ENCODE measurements around the gene PARN. TPM values are rescaled to one million over a fixed set of nuclear protein-coding genes. Genes with fewer than 3 reads are reported as not detected.

PARN gene
- total RNA-seq, 1 experiment from 2014 or later, result 56.2 TPM

GRCh38 chr16:14472357-14472756 lies 157.7 kb downstream of the PARN start:
- H4K5ac ChIP-seq (ENCODE audit: insufficient read length, low read depth, low read length), result no peak overlapping the region
- no peaks in the 10 kb centered on the region for H3K27me3 ChIP-seq (ENCODE audit: insufficient read depth, low read length)
- H3K9me3 ChIP-seq (ENCODE audit: control insufficient read depth, low read depth, low read length), result no peaks in the 10 kb centered on the region
- no peak overlapping the region for H2BK15ac ChIP-seq (ENCODE audit: low read depth, low read length)
- H3K9ac ChIP-seq (ENCODE audit: extremely low read depth, insufficient read length, low read length), result no peak overlapping the region
- no peak overlapping the region for H2BK20ac ChIP-seq (ENCODE audit: low read depth, low read length, poor library complexity, severe bottlenecking)
- no peak overlapping the region for H2BK5ac ChIP-seq (ENCODE audit: insufficient read length, low read length)
- H3K14ac ChIP-seq (ENCODE audit: insufficient read depth, low read length), result no peak overlapping the region
- no peak overlapping the region for H2BK120ac ChIP-seq (ENCODE audit: low read depth, low read length, poor library complexity, severe bottlenecking)
- no peak for DNase-seq
- H4K91ac ChIP-seq (ENCODE audit: insufficient read length, low read depth, low read length), result no peak overlapping the region
- no peak overlapping the region for H3K23ac ChIP-seq (ENCODE audit: insufficient read length, low read depth, low read length)
- no CpG with 5 or more reads among the region's 2 CpGs for WGBS (ENCODE audit: extremely low coverage, insufficient read length, low lambda C conversion rate)
- no peak overlapping the region for H3K4me2 ChIP-seq (ENCODE audit: insufficient read depth, insufficient read length, low read length)
- peaks cover 10 to 18% of the 10 kb centered on the region in 2 experiments for H3K4me1 Mint-ChIP-seq
- H4K8ac ChIP-seq (replicated peaks; ENCODE audit: insufficient read length, low read depth, low read length), result no peak overlapping the region
- no peaks in the 10 kb centered on the region for H3K27me3 Mint-ChIP-seq (ENCODE audit: low read depth)
- no peaks in the 10 kb centered on the region for H3K36me3 Mint-ChIP-seq (ENCODE audit: insufficient read depth in 1 of 3, low read depth in 3 of 3)
- no peaks in the 10 kb centered on the region for H3K23me2 ChIP-seq (ENCODE audit: insufficient read length, low read depth, low read length, poor library complexity, severe bottlenecking)
- H3K9me3 Mint-ChIP-seq, result no peaks in the 10 kb centered on the region
- no peak overlapping the region for H3K56ac ChIP-seq (ENCODE audit: insufficient read length, low read depth, low read length)
- no peaks in the 10 kb centered on the region for H3K4me1 ChIP-seq (ENCODE audit: insufficient read depth, low read length)
- H3K27ac Mint-ChIP-seq, result no peak overlapping the region
- H3K79me2 ChIP-seq (ENCODE audit: insufficient read depth, low read length), result no peaks in the 10 kb centered on the region
- H3K18ac ChIP-seq (ENCODE audit: insufficient read length, low read depth, low read length), result no peak overlapping the region
- no peaks in the 10 kb centered on the region for H3K79me1 ChIP-seq (ENCODE audit: insufficient read depth, low read depth, low read length, poor library complexity, severe bottlenecking)
- H3K27ac ChIP-seq (ENCODE audit: insufficient read length, low read depth, low read length), result no peak overlapping the region
- TF ChIP-seq, protein P1, sequence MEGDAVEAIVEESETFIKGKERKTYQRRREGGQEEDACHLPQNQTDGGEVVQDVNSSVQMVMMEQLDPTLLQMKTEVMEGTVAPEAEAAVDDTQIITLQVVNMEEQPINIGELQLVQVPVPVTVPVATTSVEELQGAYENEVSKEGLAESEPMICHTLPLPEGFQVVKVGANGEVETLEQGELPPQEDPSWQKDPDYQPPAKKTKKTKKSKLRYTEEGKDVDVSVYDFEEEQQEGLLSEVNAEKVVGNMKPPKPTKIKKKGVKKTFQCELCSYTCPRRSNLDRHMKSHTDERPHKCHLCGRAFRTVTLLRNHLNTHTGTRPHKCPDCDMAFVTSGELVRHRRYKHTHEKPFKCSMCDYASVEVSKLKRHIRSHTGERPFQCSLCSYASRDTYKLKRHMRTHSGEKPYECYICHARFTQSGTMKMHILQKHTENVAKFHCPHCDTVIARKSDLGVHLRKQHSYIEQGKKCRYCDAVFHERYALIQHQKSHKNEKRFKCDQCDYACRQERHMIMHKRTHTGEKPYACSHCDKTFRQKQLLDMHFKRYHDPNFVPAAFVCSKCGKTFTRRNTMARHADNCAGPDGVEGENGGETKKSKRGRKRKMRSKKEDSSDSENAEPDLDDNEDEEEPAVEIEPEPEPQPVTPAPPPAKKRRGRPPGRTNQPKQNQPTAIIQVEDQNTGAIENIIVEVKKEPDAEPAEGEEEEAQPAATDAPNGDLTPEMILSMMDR (conservative IDR thresholded peaks at IDR 0.05), result no peak
- H2AFZ ChIP-seq (ENCODE audit: low read length), result no peak overlapping the region
- no peaks in the 10 kb centered on the region for H4K20me1 ChIP-seq (ENCODE audit: control insufficient read depth, insufficient read depth, insufficient read length)
- no peak overlapping the region for H3T11ph ChIP-seq (ENCODE audit: low read length)
- H3K4ac ChIP-seq (ENCODE audit: low read depth, low read length), result no peak overlapping the region
- H3K4me3 Mint-ChIP-seq, result no peak overlapping the region
- H2AK5ac ChIP-seq (ENCODE audit: insufficient read length, low read length), result no peak overlapping the region
- no peak overlapping the region for H2BK12ac ChIP-seq (ENCODE audit: insufficient read length, low read depth, low read length)
